HT-29 (cell line): ENCODE results near the gene OR13J1. TPM values are rescaled to one million over a fixed set of nuclear protein-coding genes. Genes with fewer than 3 reads are reported as not detected.

ENCODE experiments used
- DNase-seq: peaks from one replicate; pipeline ENCODE4 v3.0.0-alpha.2; 2015; ENCODE audit warnings: low spot score
- total RNA-seq: library from RNA; depleted of rRNA; stranded (reverse); fragments of >200 nt; shearing (Covaris generic); gene quantifications from 2 replicates; pipeline ENCODE4 v1.2.3, GENCODE V29; 2014

OR13J1 gene
- total RNA-seq, 1 experiment from 2014 or later, result not detected

GRCh38 chr9:35859310-35859989, 10.8 kb downstream of the OR13J1 start:
- DNase-seq, result peak; percentile 41

- DNase-seq, result no peak
Measured at GRCh38 chr9:35858458-35858857, 11.7 kb downstream of the OR13J1 start.

DNA sequence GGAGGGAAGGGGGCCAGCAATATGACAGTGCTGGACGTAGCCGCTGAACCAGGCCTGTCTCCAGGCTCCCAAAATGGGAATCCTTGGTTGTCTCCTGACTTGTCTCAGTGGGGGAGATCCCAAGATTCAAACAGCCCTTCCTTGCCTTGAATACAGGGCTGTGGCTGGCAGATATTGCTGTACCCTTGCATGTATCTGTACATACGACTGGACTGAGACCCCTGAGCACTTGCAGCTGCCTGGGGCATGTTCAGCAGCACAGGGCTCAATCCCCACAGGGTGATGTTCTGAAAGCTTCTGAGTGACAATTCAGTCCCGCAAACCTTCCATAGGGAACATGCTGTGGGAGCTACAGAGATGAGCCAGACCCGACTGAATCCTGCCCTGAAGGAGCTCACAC, 13.3 kb downstream of the OR13J1 start:
- no peak for DNase-seq

DNA sequence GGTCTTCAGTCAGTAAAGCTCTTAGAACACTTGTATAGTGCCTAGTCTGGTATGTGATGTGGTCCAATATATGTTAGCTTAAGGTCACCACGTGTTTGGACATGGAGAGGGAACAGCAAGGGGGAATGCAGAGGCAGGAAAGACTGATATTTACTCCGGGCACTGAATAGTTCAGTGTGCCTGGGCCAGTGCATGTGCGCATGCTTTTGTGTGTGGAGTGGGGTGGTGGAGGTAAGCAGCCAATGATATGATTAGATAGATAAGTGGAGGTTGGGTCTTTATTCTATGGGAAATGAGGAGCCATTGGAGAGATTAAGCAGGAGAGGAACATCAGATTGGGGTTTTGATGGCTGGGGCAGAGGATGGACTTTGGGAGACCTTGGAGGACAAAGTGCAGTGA, 14.0 kb downstream of the OR13J1 start:
- no peak for DNase-seq

DNA sequence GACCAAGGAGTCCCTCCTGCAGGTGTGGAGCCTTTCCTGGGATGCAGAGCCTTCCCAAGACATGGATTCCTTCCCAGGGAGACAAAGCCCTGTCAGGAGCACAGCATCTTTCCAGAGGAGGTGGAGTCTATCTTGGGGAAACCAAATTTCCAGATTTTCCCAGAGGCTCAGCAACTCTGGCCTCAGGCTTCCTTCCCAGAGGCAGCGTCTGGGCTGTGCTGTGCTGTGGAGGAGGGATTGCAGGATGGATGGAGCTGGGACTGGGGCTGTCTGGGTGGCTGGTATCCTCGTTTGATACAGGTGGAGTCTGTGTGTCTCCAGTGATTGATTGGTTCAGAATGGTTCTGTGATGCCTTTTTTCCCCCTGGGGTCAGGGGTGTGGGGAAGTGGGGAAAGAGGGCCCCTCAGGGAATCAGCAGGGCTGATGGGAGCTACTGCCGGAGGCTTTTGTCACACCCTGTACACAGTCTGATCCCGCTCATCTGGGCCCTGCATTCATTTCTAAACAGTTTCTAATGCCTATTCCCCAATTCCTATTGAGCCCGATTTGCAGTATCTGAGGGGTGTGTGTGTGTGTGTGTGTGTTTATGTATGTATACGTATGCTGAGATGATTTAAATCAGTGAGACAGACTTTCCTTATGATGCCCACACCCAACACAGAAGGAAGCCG, 16.0 kb downstream of the OR13J1 start:
- DNase-seq, result no peak

GRCh38 chr9:35852876-35853865, 17.0 kb downstream of the OR13J1 start:
- no peak for DNase-seq

- no peak for DNase-seq
Measured at GRCh38 chr9:35852267-35852815, 17.9 kb downstream of the OR13J1 start.

DNA sequence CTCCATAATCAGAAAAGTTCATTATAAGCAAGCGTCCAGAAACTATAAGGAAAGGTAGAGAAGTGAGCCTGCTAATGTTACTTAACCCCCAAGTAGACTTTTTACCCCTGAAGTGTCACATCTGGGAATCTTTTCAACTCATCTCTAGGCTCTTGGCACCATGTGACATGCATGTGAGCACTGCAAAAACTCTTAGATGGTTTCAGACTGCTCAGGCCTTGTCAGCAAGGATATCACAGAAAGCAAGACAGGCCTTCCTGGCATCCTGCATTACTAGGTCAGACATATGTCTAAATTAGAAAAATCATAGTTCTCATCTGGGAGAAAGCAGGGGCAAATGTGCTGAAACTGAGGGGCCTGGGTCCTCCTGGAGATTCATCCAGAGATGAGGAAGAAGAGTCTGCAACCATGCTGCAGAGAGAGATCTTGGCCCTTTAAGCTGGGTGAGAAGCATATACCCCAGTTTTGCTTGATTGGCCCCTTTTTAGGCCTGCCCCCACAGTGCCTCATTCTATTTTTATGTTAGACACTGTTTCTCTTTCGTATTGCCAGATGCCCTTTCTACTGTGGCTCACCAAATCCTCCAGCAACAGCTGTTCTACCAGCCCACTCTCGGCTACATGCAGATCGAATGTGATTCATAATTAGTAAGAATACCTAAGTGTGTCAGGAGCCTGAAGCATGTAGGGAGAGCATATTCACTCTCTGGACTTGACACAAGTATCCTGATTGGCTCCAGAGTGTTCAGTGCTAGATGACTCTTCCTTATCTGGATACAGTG, 22.2 kb downstream of the OR13J1 start:
- DNase-seq, result no peak

- peak; percentile 15 for DNase-seq
Measured at GRCh38 chr9:35845824-35846771, 24.1 kb downstream of the OR13J1 start.

GRCh38 chr9:35844628-35845270, 25.5 kb downstream of the OR13J1 start:
- DNase-seq, result peak; percentile 83

DNA sequence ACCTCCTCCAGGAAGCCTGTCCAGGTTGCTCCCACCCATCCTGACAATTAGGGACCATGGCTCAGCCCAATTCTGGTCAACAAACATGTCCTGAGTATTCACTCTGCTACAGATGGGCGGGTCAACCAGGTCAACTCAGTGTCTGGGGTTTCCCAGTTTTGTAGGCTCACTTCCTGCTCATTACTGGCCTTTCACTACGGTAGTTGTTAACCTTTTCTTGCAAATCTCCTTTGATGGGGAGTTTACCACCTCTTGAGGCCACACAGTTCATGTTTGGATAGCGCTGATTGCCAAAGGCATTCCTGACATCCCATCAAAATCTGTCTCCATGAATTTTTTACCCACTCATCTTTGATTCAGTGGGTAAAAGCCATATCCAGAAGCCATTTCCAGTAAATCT, 27.4 kb downstream of the OR13J1 start:
- DNase-seq, result peak; percentile 8

DNA sequence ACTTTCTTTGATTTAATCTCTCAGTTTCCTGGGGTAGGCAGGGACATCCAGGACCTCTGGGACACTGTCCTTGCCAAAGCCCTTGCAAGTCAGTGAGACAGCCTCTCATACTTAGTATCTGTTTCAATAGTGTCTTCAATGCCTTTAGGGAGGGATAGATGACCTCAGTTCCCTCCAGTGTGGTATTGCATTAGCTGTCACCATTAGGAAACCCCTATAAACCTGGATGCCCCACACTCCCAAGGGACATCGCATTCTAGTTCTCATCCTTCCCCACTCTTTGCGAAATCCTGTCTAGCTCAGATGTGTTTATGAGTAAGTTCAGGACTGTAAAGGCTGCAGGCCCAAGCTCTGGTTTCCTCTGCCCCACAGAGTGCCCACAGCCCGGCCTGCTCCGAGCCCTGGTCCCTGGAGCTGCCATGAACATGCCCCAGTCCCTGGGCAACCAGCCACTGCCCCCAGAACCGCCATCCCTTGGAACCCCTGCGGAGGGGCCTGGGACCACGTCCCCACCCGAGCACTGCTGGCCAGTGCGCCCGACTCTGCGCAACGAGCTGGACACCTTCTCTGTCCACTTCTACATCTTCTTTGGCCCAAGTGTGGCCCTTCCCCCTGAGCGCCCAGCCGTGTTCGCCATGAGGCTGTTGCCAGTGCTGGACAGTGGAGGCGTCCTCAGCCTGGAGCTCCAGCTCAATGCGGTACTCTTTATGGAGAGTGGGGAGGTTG, 28.0 kb downstream of the OR13J1 start:
- DNase-seq, result no peak

GRCh38 chr9:35841645-35841900, 28.6 kb downstream of the OR13J1 start:
- DNase-seq, result no peak

DNA sequence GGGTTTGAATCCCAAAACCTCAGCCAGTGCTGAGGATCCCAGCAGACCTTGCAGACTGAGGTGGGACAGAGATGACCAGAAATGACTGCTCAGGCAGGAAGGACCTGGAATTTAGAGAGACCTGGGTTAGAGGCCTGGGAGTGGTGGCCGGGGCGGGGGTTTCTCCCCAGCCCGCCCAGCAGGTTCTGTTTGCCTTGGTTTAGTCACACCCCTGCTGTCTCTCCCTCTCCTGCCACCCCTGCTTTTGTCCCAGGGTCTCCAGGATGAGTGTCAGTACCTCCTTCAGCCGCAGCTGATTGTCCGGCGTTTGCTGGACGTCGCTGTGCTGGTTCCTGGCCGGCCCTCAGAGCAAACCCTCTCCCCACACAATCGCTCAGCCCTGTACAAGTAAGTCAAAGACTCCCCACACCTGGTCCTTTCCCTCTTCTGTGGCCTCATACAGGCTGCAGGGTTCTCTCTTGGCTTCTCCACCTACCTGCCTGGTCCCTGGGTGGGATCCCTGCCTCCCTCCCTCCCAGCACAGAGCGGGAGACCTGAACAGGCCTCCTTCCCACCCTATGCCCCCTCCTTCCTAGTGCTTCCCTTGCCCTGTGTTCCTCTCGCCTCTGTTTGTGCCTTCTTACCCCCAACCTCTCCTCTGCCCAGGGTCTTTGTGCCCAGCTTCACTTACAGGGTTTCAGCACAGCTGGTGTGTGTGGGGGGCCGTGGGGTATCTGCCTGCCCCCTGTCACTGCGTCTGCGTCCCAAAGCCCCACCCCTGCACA, 29.1 kb downstream of the OR13J1 start:
- no peak for DNase-seq

DNA sequence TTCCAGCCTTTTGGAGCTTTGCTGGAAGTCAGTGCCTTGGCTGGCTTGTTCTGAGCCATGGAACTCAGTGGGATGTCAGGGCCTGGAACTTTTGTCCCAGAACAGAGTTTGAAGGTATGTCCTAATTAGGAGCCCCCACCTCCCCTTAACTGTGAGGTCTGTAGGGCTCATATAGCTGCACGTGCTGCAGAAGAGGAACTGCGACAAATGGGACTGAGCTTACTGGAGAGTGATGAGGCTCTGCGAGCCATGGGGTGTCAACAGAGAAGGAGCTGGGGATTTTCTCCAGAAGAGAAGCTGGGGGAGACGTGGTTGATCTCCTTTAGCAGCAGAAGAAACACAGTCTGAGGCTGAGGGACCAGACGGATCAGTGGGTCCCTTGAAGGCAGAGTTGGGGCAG, 30.3 kb downstream of the OR13J1 start:
- no peak for DNase-seq

- no peak for DNase-seq
Measured at GRCh38 chr9:35836595-35836994, 33.6 kb downstream of the OR13J1 start.

- DNase-seq, result no peak
Measured at GRCh38 chr9:35835766-35836165, 34.4 kb downstream of the OR13J1 start.

GRCh38 chr9:35835216-35835632, 35.0 kb downstream of the OR13J1 start:
- peak; percentile 15 for DNase-seq
